HepG2 (cell line): Measurements from ENCODE around the gene TMEM108. TPM values are rescaled to one million over a fixed set of nuclear protein-coding genes. Genes with fewer than 3 reads are reported as not detected.

Experiments
- ARNT ChIP-seq: fragments of 450-650 bp; IDR thresholded peaks from 2 replicates; pipeline ENCODE4 v1.6.1; 2017
- GLI4 ChIP-seq: sonication (generic); formaldehyde crosslinking; IDR thresholded peaks from 2 replicates; pipeline ENCODE4 v1.5.1; 2020; ENCODE audit warnings: missing genetic modification reagents, mild to moderate bottlenecking, moderate library complexity, borderline replicate concordance
- KDM6A ChIP-seq: IDR thresholded peaks from 2 replicates; pipeline ENCODE4 v1.6.1; 2016; ENCODE audit warnings: low read depth
- LBX2 ChIP-seq: sonication (generic); formaldehyde crosslinking; IDR thresholded peaks from 2 replicates; pipeline ENCODE4 v1.5.0; 2020; ENCODE audit warnings: missing genetic modification reagents, mild to moderate bottlenecking, borderline replicate concordance
- MAF1 ChIP-seq: sonication (generic); formaldehyde crosslinking; IDR thresholded peaks from 2 replicates; pipeline ENCODE4 v1.5.0; 2020; ENCODE audit warnings: missing genetic modification reagents, borderline replicate concordance
- PRDM10 ChIP-seq: sonication (generic); formaldehyde crosslinking; IDR thresholded peaks from 2 replicates; pipeline ENCODE4 v1.4.0; 2020; ENCODE audit warnings: low read depth, missing genetic modification reagents
- RFXANK ChIP-seq: IDR thresholded peaks from 2 replicates; pipeline ENCODE4 v1.6.1; 2016
- THRA ChIP-seq: sonication (generic); formaldehyde crosslinking; IDR thresholded peaks from 2 replicates; pipeline ENCODE4 v1.4.0; 2020; ENCODE audit warnings: missing genetic modification reagents, borderline replicate concordance
- ZFP62 ChIP-seq: sonication (generic); formaldehyde crosslinking; IDR thresholded peaks from 2 replicates; pipeline ENCODE4 v1.4.0; 2020; ENCODE audit warnings: missing genetic modification reagents
- ZNF543 ChIP-seq: sonication (generic); formaldehyde crosslinking; IDR thresholded peaks from 2 replicates; pipeline ENCODE4 v1.4.0; 2020; ENCODE audit warnings: mild to moderate bottlenecking, missing genetic modification reagents
- ZNF7 ChIP-seq: IDR thresholded peaks from 2 replicates; pipeline ENCODE4 v1.6.1; 2016; ENCODE audit warnings: missing biosample characterization, missing genetic modification reagents
- polyA plus RNA-seq, 8 experiments: library from polyadenylated mRNA; depleted of rRNA in 3 of 8; stranded (reverse) in 7 of 8; unstranded in 1 of 8; fragments of >200 nt; fragmentation: Illumina TruSeq in 4 of 8; extraction: Trizol in 4 of 8; gene quantifications; 2 replicates each; pipeline versions ENCODE4 v1.2.1 to v1.2.3, GENCODE V29; 2011 to 2016; ENCODE audit warnings: low read depth in 4 of 8, missing spikeins in 1 of 8, mixed read lengths in 1 of 8; ENCODE audit not compliant: insufficient read depth in 1 of 8
- total RNA-seq, 5 experiments: library from RNA; depleted of rRNA; stranded (reverse); fragments of >200 nt; fragmentation: Illumina TruSeq; extraction: Trizol; gene quantifications; 2 replicates each; pipeline ENCODE4 v1.2.3, GENCODE V29; 2016; ENCODE audit warnings: low read depth in 1 of 5
- TF ChIP-seq, protein P1 (sequence below): sonication (generic); formaldehyde crosslinking; IDR thresholded peaks from 2 replicates; pipeline ENCODE4 v1.4.0; 2020; ENCODE audit warnings: missing genetic modification reagents, mild to moderate bottlenecking, borderline replicate concordance

The TMEM108 gene
- total and polyA plus RNA-seq, 2 of the 13 experiments (the other 11 are each of a cell fraction or from before 2014, with no cell fraction given), result not detected

DNA sequence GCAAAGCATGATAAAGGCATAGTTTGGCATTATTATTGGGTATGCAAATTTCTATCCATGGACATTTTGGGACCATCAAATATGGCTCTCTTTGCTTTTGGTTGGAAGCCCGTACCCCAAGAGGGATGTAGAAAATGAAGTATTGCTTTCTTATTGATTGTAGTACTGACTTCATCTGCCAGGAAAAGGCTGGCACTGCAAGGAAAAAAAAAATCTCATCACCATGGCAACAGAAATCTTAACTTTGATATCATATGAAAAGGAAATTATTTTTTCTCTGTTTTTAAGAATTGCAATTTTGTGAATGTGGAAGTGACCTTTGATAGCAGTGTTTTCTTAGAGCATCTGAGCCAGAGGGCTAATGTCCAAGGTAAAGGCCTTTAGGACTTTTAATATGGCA lies 151.7 kb downstream of the TMEM108 start (continued):
- TF ChIP-seq, protein P1, sequence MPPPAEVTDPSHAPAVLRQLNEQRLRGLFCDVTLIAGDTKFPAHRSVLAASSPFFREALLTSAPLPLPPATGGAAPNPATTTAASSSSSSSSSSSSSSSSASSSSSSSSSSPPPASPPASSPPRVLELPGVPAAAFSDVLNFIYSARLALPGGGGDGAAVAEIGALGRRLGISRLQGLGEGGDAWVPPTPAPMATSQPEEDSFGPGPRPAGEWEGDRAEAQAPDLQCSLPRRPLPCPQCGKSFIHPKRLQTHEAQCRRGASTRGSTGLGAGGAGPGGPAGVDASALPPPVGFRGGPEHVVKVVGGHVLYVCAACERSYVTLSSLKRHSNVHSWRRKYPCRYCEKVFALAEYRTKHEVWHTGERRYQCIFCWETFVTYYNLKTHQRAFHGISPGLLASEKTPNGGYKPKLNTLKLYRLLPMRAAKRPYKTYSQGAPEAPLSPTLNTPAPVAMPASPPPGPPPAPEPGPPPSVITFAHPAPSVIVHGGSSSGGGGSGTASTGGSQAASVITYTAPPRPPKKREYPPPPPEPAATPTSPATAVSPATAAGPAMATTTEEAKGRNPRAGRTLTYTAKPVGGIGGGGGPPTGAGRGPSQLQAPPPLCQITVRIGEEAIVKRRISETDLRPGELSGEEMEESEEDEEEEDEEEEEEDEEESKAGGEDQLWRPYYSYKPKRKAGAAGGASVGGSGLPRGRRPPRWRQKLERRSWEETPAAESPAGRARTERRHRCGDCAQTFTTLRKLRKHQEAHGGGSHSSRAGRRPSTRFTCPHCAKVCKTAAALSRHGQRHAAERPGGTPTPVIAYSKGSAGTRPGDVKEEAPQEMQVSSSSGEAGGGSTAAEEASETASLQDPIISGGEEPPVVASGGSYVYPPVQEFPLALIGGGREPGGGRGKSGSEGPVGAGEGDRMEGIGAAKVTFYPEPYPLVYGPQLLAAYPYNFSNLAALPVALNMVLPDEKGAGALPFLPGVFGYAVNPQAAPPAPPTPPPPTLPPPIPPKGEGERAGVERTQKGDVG (CRISPR knock-in tag), result no peak
- TF ChIP-seq MAF1, result no peak
- TF ChIP-seq ZNF7 (CRISPR knock-in tag), result no peak
- no peak for TF ChIP-seq PRDM10 (CRISPR knock-in tag)
- no peak for TF ChIP-seq ZFP62 (CRISPR knock-in tag)
- TF ChIP-seq GLI4, result no peak
- TF ChIP-seq ARNT, result no peak
- TF ChIP-seq ZNF543 (CRISPR knock-in tag), result no peak
- TF ChIP-seq RFXANK (CRISPR knock-in tag), result no peak
- no peak for TF ChIP-seq LBX2 (CRISPR knock-in tag)
- no peak for TF ChIP-seq KDM6A
- no peak for TF ChIP-seq THRA (CRISPR knock-in tag)
